ENCODE measurements around the gene NAPA. TPM values are rescaled to one million over a fixed set of nuclear protein-coding genes. Genes with fewer than 3 reads are reported as not detected.

The NAPA gene
- total RNA-seq, 1 experiment from 2014 or later: 95.9 TPM

GRCh38 chr19:47492137-47492533 lies 22.7 kb downstream of the NAPA start:
- Histone ChIP-seq H3K4me1 (ENCODE audit: insufficient read depth, low read length) (no peaks in the 10 kb centered on the region), H3K36me3 (ENCODE audit: low read depth, low read length) (no peaks in the 10 kb centered on the region), H3K27me3 (ENCODE audit: low read length) (no peaks in the 10 kb centered on the region), H3K9me2 (replicated peaks; ENCODE audit: low read length) (no peaks in the 10 kb centered on the region), H3K9ac (ENCODE audit: low read length) (no peak overlapping the region), H3K27ac (ENCODE audit: low read length) (no peak overlapping the region), H3K4me2 (ENCODE audit: low read length) (no peak overlapping the region), H3K9me3 (ENCODE audit: low read length) (no peaks in the 10 kb centered on the region), H3F3A (ENCODE audit: low read length, unreplicated experiment) (no peaks in the 10 kb centered on the region), H2AFZ (ENCODE audit: low read length) (no peak overlapping the region), H4K20me1 (ENCODE audit: low read length) (no peaks in the 10 kb centered on the region), H3K79me2 (ENCODE audit: low read length) (no peaks in the 10 kb centered on the region), H3K4me3 (ENCODE audit: low read length) (no peak overlapping the region)
- DNase-seq (no peak), ATAC-seq (no peak)
- BruUV-seq (replicated peaks): no TSS peak
- ChIA-PET POLR2A (ENCODE audit: unreplicated experiment) (no interaction called here), CTCF (no interaction called here)
- intact Hi-C loops (cut with micrococcal nuclease): no loop called here
- no peak for TF ChIP-seq EZH2phosphoT487 (IDR thresholded peaks at IDR 0.05; ENCODE audit: borderline replicate concordance, low read length)

GRCh38 chr19:47491358-47492136 lies 23.3 kb downstream of the NAPA start:
- no peak for ATAC-seq

GRCh38 chr19:47490847-47491246 lies 24.0 kb downstream of the NAPA start:
- no peak overlapping the region for H3K27ac ChIP-seq (ENCODE audit: low read length)
- H3F3A ChIP-seq (ENCODE audit: low read length, unreplicated experiment): no peaks in the 10 kb centered on the region
- ChIA-PET POLR2A (ENCODE audit: unreplicated experiment) (interaction anchor here (0.6 kb wide), 1 partner anchor 27 kb away, joined by 4 read pairs; no protein-coding TSS in a partner anchor), CTCF (no interaction called here)
- no peaks in the 10 kb centered on the region for H3K9me3 ChIP-seq (ENCODE audit: low read length)
- DNase-seq: no peak
- H2AFZ ChIP-seq (ENCODE audit: low read length): no peak overlapping the region
- TF ChIP-seq, protein P1, sequence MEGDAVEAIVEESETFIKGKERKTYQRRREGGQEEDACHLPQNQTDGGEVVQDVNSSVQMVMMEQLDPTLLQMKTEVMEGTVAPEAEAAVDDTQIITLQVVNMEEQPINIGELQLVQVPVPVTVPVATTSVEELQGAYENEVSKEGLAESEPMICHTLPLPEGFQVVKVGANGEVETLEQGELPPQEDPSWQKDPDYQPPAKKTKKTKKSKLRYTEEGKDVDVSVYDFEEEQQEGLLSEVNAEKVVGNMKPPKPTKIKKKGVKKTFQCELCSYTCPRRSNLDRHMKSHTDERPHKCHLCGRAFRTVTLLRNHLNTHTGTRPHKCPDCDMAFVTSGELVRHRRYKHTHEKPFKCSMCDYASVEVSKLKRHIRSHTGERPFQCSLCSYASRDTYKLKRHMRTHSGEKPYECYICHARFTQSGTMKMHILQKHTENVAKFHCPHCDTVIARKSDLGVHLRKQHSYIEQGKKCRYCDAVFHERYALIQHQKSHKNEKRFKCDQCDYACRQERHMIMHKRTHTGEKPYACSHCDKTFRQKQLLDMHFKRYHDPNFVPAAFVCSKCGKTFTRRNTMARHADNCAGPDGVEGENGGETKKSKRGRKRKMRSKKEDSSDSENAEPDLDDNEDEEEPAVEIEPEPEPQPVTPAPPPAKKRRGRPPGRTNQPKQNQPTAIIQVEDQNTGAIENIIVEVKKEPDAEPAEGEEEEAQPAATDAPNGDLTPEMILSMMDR (conservative IDR thresholded peaks at IDR 0.05; ENCODE audit: low read depth, low read length): no peak
- no peak for TF ChIP-seq EZH2 (IDR thresholded peaks at IDR 0.05; ENCODE audit: low read length, unreplicated experiment)
- no peak for TF ChIP-seq EZH2phosphoT487 (IDR thresholded peaks at IDR 0.05; ENCODE audit: borderline replicate concordance, low read length)
- no peaks in the 10 kb centered on the region for H3K4me1 ChIP-seq (ENCODE audit: insufficient read depth, low read length)
- no peaks in the 10 kb centered on the region for H4K20me1 ChIP-seq (ENCODE audit: low read length)
- no peak overlapping the region for H3K4me3 ChIP-seq (ENCODE audit: low read length)
- H3K4me2 ChIP-seq (ENCODE audit: low read length): no peak overlapping the region
- intact Hi-C loops (cut with micrococcal nuclease): no loop called here
- H3K79me2 ChIP-seq (ENCODE audit: low read length): no peaks in the 10 kb centered on the region
- no TSS peak for BruUV-seq (replicated peaks)
- H3K27me3 ChIP-seq (ENCODE audit: low read length): no peaks in the 10 kb centered on the region
- H3K36me3 ChIP-seq (ENCODE audit: low read depth, low read length): no peaks in the 10 kb centered on the region
- no peaks in the 10 kb centered on the region for H3K9me2 ChIP-seq (replicated peaks; ENCODE audit: low read length)
- H3K9ac ChIP-seq (ENCODE audit: low read length): no peak overlapping the region
- ATAC-seq: no peak

More at GRCh38 chr19:47491358-47492136, 23.3 kb downstream of the NAPA start:
- BruUV-seq (replicated peaks): no TSS peak
- Histone ChIP-seq H3K4me1 (ENCODE audit: insufficient read depth, low read length) (no peaks in the 10 kb centered on the region), H3F3A (ENCODE audit: low read length, unreplicated experiment) (no peaks in the 10 kb centered on the region), H3K9ac (ENCODE audit: low read length) (no peak overlapping the region), H3K9me2 (replicated peaks; ENCODE audit: low read length) (no peaks in the 10 kb centered on the region), H4K20me1 (ENCODE audit: low read length) (no peaks in the 10 kb centered on the region), H3K4me3 (ENCODE audit: low read length) (no peak overlapping the region), H3K9me3 (ENCODE audit: low read length) (no peaks in the 10 kb centered on the region), H3K27me3 (ENCODE audit: low read length) (no peaks in the 10 kb centered on the region), H3K27ac (ENCODE audit: low read length) (no peak overlapping the region), H3K36me3 (ENCODE audit: low read depth, low read length) (no peaks in the 10 kb centered on the region), H2AFZ (ENCODE audit: low read length) (no peak overlapping the region), H3K4me2 (ENCODE audit: low read length) (no peak overlapping the region), H3K79me2 (ENCODE audit: low read length) (no peaks in the 10 kb centered on the region)
- ChIA-PET POLR2A (ENCODE audit: unreplicated experiment) (interaction anchor here (0.6 kb wide), 1 partner anchor 28 kb away, joined by 4 read pairs; no protein-coding TSS in a partner anchor), CTCF (no interaction called here)
- intact Hi-C loops (cut with micrococcal nuclease): no loop called here
- no peak for DNase-seq
- no peak for TF ChIP-seq EZH2 (IDR thresholded peaks at IDR 0.05; ENCODE audit: low read length, unreplicated experiment)
- TF ChIP-seq EZH2phosphoT487 (IDR thresholded peaks at IDR 0.05; ENCODE audit: borderline replicate concordance, low read length): no peak
- TF ChIP-seq, protein P1 (conservative IDR thresholded peaks at IDR 0.05; ENCODE audit: low read depth, low read length): no peak

Measured in PC-3 (cell line).